NCI-H2029 treated with DMSO at 0.1 percent for 48 hours (cell line): ENCODE measurements around the gene EXOC6.
"Not testable (repeated sequence)": the region's sequence is repeated elsewhere in the genome, so short reads cannot be mapped to it uniquely, and the experiment has no call there.

Experiments
- DNase-seq: peaks from one replicate; lab custom pipeline; 2025; lab: John Stamatoyannopoulos, UW

EXOC6 gene

GRCh38 chr10:92880233-92880861 is 32.0 kb downstream of the EXOC6 start:
- DNase-seq: no peak

- no peak for DNase-seq
Observed at GRCh38 chr10:92880917-92881316, 32.6 kb downstream of the EXOC6 start.

DNA sequence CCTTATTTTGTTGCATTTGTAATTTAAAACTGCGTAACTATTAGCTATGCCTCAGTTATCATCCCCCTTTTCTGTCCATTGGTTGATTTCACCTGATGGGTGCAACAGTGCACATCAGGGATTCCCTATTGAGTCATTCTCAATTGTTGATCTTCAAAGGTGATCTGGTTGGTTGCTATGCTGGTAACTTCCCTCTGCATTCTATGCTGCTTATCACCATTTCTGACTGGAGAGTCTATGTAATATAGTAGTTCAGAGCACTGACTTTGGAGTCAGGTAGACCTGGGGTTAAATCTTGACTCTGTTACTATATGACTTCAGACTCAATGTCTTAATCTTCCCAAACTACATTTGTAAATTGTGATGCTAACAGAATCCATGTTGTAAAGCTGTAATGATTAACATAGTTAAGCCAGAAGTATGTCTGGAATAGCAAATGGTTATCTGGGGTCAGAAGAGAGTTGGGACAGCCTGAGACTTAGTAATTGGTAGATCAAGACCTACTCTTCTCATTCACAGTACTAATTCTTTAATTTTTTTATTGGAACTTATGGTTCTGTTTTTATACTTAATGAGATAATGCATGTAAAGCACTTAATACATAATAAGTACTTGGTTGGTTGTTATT is 38.1 kb downstream of the EXOC6 start:
- DNase-seq: no peak

DNA sequence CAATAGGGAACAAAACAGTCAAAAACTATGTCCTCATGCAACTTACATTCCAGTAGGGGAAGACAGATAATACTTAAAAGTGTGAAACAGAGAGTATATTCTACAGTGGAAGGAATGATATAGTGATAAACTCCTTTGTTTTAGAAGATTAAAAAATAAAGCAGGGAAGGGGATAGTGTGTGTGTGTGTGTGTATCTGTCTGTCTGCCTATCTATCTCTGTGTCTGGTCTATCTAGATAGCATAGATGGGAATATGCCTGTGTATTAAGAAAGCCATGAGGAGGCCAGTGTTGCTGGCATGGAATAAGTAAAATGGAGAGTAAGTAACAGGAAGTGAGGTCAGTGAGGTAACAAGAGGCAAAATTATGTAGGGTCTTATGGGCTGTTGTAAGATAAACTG is 42.2 kb downstream of the EXOC6 start:
- no peak for DNase-seq

DNA sequence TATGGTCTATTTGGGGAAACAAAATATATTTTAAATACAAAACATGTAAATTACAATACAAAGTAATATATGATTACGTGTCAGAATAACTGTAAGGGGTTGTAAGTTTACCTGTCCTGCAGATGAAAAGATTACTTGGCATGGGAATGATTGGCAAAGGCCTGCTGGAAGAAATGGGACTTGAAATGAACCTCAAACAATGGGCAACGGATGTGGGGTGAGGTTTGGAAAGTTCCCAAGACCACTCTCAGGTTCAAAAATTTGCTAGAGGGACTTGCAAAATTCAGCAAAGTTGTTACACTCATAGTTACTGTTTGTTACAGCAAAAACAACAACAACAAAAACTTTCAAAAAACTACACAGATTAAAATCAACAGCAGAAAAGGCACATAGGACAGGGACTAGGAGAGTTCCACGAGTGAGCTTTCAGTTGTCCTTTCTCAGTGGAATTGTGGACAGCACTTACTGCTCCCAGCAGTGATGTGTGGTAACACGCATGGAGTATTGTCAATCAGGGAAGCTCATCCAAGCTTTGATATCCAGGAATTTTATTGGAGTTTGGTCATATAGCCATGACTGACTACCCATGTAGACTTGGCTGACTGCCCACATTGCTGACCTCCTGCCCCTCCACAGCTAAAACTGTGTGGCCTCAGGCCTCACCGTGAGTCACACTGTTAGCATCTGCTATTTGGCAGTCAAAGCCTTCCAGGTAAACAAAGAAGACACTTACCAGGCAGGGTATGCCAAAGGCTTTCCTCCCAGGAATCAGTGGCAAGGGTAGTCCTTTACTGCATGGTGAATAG is 43.8 kb downstream of the EXOC6 start:
- DNase-seq: no peak

GRCh38 chr10:92892691-92893054 is 44.4 kb downstream of the EXOC6 start:
- DNase-seq: no peak

GRCh38 chr10:92894081-92894655 is 45.8 kb downstream of the EXOC6 start:
- DNase-seq: no peak

DNA sequence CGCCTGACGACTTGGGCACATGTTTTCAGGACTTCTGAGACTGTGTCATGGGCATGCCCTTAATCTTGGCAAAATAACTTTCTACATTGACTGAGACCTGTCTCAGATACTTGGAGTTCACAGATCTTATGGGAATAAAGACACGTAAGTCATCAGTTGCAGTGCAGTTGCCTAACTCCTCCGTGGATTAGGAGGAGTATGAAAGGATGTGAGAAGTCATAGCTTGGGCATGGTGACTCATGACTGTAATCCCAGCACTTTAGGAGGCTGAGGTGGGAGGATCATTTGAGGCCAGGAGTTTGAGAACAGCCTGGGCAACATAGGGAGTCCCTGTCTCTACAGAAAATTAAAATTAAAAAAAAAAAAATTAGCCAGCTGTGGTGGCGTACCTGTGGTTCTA is 49.6 kb downstream of the EXOC6 start:
- DNase-seq: no peak

GRCh38 chr10:92901819-92902251 is 53.5 kb downstream of the EXOC6 start:
- DNase-seq: no peak

DNA sequence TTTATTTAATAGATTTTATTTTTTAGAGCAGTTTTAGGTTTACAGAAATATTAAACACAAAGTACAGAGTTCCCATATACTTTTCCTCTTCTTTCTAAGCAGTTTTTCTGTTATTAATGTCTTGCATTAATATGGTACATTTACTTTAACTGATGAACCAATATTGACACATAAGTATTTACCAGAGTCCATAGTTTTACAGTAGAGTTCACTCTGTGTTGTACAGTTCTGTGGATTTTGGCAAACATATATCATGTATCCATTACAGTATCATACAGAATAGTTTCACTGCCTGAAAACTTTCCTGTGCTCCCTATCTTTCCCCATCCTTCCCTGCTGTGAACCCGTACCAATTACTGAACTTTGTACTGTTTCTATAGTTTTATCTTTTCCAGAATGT is 55.3 kb downstream of the EXOC6 start:
- no peak for DNase-seq

- no peak for DNase-seq
Observed at GRCh38 chr10:92907280-92907679, 59.0 kb downstream of the EXOC6 start.

- DNase-seq: not testable (repeated sequence)
Observed at GRCh38 chr10:92912631-92913030, 64.3 kb downstream of the EXOC6 start.

- no peak for DNase-seq
Observed at GRCh38 chr10:92913973-92914372, 65.7 kb downstream of the EXOC6 start.

DNA sequence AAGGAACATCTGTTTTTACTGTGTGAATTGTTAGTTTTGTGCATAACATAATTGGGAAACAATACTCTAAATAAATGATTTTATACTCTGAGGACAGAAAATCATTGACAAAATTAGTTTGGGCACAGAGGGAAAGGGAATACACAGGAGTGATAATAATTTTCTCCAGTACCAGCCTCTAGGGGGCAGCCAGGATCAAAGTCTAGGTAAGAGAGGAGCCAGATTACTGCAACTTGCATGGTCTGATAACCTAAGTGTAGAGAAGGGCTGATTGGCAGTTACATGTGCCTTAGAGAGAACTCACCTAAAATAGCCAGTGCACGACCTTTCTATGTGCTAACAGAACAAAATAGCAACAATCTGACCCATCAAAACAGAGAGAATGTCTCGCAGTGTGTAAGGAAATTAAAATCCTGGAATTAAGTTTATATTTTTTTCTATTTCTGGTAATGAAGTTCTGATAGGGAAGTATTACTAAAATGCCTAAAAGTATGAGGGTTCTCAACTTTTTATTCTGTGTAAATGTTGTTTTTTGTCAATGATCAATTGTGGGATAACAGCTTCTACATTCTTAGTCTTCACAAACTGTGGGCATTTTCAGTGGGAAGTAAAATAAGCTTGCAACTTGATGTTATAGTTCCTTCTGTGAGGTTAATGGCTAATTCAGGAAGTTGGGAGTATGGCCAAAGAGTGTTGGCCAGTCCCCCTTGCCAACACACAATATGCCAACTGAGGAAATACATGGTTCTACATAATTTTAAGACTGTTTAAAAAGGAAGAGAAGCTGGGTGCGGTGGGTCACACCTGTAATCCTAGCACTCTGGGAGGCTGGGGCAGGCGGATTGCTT is 66.4 kb downstream of the EXOC6 start:
- DNase-seq: peak; percentile 10

DNA sequence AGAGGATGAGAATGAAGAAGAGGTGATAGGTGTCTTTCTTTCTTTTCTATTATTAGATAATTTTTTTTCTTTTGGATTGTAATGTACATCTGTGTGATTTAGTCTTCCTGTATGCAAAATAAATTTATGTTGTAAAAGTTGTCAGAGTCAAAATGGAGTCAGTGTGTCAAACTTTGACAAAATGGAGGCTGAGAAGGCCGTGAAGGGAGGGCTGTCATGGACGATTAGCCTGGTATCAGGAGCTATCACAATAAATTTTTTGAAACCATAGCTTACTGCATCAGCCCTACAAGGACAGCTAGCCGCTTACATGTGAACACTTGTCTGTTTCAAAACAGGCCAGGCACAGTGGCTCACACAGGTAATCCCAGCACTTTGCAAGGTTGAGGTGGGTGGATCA is 67.6 kb downstream of the EXOC6 start:
- no peak for DNase-seq

GRCh38 chr10:92916433-92916832 is 68.1 kb downstream of the EXOC6 start:
- no peak for DNase-seq

DNA sequence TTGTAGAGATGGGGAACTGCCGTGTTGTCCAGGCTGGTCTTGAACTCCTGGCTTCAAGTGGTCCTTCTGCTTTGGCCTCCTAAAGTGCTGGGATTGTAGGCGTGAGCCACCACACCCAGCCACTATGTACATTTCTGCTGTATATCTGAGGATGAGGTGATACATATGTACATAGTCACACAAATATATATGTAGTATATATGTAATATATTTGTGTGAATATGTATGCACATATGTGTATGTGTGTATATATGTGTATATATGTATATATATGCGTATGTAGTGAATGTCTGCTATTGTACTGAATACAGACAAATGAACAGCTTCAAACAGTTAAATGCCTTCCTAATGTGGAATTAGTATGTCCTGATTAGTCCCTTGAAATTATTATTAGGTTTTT is 70.3 kb downstream of the EXOC6 start:
- DNase-seq: no peak

DNA sequence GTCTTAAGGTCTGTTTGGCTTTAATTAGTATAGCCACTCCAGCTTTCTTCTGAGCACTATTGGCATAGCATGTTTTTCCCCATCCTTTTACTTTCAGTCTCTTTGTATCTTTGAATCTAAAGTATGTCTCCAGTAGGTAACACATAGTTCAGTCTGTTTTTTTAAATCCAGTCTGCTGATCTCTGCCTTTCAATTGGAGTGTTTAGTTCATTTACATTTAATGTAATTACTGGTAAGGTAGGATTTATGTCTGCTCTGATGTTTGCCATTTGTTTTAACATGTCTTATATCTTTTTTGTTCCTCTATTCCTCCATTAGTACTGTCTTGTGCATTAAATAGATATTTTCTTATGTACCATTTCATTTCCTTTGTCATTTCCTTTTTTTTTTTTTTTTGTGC is 72.5 kb downstream of the EXOC6 start:
- DNase-seq: no peak

DNA sequence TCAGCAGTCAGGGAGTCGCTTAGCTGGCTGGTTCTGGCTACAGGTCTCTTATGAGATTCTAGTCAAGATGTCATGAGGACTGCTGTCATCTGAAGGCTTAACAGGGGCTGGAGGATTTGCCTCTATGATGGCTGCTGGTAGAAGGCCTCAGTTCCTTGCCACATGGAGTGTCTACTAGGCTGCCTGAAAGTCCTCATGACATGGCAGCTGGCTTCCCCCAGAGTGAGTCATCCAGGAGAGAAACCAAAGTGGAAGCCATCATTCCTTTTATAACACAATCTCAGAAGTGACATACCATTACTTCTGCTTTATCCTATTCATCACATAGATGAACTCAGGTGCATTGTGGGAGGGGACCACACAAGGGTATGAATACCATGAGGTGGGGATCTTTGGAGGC is 75.1 kb downstream of the EXOC6 start:
- no peak for DNase-seq

DNA sequence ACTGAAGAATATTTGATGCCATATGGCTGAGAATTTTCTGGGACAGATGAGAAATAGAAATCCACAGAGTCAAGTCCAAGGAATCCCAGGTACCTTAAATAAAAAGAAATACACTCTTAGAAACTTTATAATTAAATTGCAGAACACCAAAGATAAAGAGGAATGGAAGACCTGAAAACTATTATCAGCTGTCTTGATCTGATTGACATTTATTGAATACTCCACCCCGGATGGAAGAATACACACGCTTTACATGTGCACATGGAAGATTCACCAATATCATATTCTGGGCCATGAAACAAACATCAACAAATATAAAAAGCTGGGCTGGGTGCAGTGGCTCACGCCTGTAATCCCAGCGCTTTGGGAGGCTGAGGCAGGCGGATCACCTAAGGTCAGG is 81.6 kb downstream of the EXOC6 start:
- DNase-seq: no peak

- DNase-seq: no peak
Observed at GRCh38 chr10:92931597-92931996, 83.3 kb downstream of the EXOC6 start.

DNA sequence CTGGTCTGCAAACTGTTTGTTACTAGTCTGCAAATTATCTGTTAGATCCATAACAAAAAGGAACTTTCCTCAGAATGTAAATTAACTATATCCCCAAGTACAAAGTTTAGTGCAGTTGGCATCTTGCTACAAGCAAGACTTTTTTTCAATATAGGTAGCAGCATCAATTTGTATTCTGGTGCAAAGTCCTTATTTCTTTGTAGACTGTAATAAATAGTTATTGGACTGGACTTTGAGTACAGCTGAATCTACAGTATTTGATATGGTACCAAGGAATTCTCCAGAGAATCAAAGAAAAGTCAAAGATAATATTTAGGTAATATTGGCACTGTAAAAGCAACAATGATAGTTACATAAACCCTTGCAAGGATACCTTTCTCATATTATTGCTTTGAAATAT is 89.6 kb downstream of the EXOC6 start:
- no peak for DNase-seq
